ENCODE measurements around the gene SETD7.
"Not testable (repeated sequence)": the region's sequence is repeated elsewhere in the genome, so short reads cannot be mapped to it uniquely, and the experiment has no call there.

The SETD7 gene

DNA sequence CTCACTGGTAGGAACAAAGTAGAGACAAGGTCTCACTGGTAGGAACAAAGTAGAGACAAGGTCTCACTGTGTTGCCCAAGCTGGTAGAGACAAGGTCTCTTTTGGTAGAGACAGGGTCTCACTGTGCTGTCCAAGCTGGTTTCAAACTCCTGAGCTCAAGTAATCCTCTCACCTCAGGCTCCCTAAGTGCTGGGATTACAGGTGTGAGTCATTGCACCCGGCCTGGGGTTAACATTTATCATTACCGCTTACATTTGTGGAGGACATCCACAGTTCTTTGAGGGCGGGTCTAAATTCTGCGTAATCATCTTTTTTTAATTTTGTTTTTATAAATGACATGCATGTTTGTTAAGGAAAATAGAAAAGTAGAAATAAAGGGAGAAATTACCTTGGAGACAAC, 90.1 kb downstream of the SETD7 start:
- no peak for DNase-seq (ENCODE audit: low read depth)

DNA sequence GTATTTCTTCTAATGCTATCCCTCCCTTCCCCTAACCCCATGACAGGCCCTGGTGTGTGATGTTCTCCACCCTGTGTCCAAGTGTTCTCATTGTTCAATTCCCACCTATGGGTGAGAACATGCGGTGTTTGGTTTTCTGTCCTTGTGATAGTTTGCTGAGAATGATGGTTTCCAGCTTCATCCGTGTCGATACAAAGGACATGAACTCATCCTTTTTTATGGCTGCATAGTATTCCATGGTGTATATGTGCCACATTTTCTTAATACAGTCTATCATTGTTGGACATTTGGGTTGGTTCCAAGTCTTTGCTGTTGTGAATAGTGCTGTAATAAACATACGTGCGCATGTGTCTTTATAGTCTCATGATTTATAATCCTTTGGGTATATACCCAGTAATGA, 91.5 kb downstream of the SETD7 start:
- not testable (repeated sequence) for DNase-seq (ENCODE audit: low read depth)

DNA sequence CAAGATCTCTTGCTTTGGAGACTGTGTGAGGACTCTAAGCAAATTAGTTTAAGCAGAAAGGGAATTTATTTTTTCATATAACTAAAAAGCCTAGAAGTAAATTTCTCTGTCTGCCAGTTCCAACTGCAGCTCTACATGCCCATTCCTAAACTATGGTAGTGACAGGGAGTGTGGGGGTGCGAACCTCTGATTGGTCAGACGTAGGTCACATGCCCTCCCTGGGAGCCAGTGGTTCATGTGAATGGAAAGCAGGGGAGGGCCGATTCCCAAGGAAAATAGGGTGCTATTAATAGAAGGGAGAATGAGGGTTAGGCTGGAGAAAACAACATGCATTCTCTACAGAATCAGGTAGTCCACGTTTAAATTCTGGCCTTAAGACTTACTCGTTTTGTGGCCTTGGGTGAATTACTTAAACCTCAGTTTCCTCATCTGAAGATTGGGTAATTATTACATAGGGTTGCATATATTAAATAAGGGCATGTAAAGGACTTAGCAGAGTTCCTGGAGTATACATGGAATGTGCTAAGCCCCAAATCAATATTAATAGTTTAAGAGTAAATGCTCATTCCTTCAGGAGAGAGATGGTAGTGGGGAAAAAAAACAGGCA, 94.9 kb downstream of the SETD7 start:
- DNase-seq (ENCODE audit: low read depth) = no peak

DNA sequence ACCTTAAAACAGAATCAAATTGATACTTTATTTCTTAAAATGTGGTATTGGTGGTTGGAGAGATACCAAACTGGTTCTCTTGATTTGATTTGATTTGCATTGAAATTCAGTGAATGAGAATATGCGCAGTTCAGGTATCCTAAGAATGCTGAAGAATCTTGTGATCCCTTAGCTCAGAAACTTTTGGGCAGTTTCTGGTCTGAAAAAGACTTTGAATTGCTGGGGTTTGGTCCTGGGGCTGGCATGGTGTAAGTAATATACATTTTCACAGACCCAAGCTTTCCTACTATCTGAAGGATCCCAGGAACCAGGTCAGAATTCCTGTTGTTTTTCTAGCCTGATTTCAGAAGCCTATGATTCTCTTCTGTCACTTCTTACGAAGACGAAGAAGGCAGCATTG, 95.5 kb downstream of the SETD7 start:
- no peak for DNase-seq (ENCODE audit: low read depth)

DNA sequence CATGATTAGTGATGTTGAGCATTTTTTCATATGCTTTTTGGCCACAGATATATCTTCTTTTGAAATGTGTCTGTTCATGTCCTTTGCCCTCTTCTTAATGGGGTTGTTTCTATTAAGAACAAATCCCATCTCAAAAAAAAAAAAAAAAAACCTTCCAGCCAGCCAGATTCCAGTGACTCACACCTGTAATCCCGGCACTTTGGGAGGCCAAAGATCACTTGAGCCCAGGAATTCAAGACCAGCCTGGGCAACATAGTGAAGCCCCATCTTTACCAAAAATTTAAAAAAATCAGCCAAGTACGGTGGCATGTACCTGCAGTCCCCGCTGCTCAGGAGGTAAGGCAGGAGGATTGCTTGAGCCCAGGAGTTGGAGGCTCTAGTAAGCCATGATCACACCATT, 97.0 kb downstream of the SETD7 start:
- peak; percentile 22 for DNase-seq (ENCODE audit: low read depth)

DNA sequence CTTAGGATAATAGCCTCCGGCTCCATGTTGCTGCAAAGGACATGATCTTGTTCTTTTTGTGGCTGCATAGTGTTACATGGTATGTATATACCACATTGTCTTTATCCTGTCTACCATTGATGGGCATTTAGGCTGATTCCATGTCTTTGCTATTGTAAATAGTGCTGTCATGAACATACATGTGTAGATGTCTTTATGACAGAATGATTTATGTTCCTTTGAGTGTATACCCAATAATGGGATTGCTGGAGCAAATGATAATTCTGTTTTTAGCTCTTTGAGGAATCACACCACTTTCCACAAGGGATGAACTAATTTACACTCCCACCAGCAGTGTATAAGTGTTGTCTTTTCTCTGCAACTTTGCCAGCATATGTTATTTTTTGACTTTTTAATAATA, 97.5 kb downstream of the SETD7 start:
- no peak for DNase-seq (ENCODE audit: low read depth)

DNA sequence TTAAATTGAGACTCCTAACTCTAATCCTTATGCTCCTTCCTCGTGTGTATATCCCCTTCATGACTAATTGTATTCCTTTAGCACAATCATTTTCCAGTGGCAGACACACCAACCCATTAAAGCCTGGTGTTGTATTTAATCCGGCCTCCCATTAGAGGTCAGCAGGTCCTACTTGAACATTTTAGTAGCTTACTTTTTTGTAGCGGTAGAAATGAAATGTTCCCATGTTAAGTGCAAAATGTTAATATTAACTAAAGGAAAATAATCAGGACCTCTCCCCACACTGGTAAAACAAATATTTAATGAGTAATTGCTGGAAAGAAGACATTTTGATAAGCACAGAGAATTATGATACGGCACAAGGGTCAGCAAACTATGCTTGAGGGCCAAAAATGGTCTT, 98.7 kb downstream of the SETD7 start:
- no peak for DNase-seq (ENCODE audit: low read depth)

DNA sequence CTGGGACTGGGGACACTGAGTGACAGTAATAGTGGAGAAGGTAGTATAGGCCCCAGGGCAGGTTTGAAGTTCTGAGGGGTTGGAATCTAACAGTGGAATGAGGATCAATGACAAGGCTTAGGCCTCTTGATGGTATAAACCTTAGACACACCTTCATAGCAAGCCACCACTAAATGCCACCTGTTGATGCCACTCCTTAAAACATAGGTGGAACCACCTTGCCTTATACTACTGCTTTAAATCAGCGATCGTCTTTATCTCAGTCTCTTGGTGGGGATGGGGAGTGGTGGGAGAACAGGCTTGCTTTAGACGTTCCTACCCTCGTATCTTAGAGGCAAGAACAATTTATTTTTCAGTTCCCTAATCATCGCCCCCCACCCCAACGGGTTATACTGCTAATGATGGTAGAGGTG, 100.9 kb downstream of the SETD7 start:
- DNase-seq (ENCODE audit: low read depth) = no peak

DNA sequence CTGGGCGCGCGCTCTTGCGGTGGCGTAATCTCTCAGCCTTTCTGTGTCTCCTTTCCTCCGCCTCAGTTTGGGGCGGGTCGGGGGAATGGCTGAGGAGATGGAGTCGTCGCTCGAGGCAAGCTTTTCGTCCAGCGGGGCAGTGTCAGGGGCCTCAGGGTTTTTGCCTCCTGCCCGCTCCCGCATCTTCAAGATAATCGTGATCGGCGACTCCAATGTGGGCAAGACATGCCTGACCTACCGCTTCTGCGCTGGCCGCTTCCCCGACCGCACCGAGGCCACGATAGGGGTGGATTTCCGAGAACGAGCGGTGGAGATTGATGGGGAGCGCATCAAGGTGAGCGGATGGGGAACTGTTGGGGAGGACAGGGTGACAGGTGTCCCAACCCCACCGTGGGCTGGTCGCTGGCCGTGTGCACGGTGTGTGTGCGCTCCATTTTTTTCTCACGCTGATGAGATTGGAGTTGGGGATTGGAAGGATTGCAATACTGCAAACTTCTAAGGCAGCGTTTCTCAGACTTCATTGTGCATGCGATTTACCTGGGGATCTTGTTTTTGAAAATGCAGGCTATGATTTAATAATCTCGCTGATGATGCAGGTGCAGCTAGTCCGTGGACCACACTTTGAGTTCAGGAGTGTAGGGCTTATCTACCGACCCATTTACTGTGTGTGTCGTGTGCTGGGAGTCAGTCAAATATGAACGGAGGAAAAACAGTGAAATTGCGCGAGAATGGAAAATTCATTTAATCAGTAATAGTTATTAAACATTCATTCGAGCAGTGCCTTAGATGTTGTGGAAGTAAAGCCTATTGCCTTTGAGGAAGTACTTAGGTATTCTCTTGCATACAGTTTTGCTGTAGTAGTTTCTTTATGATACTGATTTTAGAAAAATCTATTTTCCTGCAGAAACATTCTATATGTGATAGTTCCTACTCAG, 101.6 kb downstream of the SETD7 start, which contains the start of gene RAB33B:
Gene RAB33B (plus strand): TSS at position 11 of the 935 bp plus-strand sequence. CDS start 75 bp downstream, at position 86.
- DNase-seq (ENCODE audit: low read depth) = peak; percentile 17

DNA sequence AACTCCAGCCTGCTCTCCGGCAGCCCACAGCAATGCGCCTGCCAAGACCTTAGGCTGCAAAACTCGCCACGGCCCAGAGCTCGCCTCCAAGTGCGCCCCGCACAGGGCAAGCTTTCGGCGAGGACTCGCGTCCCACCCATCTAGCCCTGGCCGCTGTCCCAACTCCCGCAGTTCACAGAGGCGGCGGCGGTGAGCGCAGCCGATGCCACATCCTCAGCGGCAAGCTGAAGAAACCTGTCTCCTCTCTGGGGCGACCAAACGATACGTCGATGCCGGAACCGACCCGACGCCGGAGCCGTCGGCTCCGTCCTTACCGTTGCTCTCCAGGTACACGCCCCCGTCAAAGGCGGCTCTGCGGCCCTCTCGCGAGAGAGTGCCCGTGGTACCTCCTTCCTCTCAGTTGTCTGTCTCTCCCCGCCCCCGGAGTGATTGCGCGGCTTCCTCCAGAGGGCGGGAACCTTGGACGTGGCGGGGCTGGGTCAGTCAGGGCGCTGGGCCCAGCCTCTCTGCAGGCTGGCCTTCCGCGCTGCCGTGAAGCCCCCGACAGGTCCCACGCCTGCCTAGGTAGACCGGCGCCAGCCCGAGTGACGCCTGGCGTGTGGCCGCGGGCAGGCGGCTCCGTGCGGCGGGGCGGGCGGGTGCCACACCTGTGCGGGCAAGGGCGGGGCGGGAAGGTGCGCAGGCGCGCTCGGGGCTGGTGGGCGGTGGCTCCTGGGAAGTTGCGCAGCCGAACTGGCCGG, 102.5 kb downstream of the SETD7 start:
- peak; percentile 97 for DNase-seq (ENCODE audit: low read depth)

DNA sequence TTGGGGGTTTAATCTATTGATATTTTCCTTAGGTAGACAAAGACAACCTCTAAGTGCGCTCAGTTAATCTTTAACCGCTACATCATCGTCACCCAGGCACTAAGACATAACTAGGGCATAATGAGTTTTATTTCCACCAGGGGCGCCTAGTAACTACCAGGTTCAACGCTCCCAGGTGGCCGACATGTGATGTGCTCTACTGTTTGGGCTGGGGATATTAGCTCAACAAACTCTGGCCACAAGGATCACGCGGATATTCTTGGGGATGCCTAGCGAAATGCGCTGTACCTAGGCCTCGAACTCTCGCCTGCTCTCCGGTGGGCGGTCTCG, 103.0 kb downstream of the SETD7 start:
- peak; percentile 82 for DNase-seq (ENCODE audit: low read depth)

DNA sequence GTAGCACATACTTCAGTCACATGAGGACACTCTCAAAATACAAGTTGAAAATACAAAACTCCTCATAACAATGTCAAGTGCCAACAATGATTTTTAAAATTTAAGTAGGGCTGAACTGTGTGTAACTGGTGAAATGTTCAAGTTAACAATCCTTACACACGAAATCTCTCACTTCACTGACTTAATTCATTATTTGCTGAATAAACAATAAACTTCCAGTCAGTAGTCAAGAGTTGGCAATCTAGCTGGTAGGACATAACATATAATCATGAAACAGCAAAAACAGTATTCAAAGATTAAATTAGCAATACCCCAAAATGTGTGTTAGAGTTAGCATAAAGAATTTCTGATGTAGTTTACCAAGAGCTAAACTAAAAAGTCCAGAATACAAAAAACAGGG, 104.0 kb downstream of the SETD7 start:
- DNase-seq (ENCODE audit: low read depth) = no peak

DNA sequence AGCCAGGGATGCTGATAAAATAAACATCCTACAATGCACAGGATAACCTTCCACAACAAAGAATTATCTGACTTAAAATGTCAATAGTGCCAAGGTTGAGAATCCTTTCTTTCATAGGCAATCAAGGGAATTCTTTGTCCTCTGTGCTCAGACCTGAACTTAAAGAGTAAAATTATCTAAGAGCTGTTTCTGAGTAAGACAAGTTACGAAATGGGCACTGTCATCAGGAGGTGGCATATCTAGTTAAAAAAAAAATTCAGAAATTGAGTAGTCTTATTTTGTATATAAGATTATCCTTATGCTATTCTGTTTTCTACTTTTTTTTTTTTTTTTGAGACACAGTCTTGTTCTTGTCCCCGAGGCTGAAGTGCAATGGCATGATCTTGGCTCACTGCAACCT, 105.4 kb downstream of the SETD7 start:
- DNase-seq (ENCODE audit: low read depth) = no peak

DNA sequence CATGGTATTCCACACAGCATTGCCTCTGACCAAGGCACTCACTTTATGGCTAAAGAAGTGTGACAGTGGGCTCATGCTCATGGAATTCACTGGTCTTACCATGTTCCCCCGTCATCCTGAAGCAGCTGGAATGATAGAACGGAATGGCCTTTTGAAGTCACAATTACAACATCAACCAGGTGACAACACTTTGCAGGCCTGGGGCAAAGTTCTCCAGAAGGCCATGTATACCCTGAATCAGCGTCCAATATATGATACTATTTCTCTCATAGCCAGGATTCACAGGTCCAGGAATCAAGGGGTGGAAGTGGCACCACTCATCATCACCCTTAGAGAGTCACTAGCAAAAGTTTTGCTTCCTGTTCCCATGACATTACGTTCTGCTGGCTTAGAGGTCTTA, 108.9 kb downstream of the SETD7 start:
- not testable (repeated sequence) for DNase-seq (ENCODE audit: low read depth)

Data from ELR (cell line).